GM23338 (cell line): ENCODE results near the gene MRPL48. TPM values are rescaled to one million over a fixed set of nuclear protein-coding genes. Genes with fewer than 3 reads are reported as not detected.

Source experiments
- ATAC-seq: fragments of 200-7000 bp; cut with Tn5 transposase; 3 replicates; pipeline ENCODE4 v1.9.1; 2020
- DNase-seq: peaks from one replicate; pipeline ENCODE4 v3.0.0-alpha.2; 2015; ENCODE audit warnings: low spot score
- H2AFZ ChIP-seq: fragments of 200-600 bp; sonication (generic); 2 replicates; pipeline ENCODE4 v1.8.0; 2016; ENCODE audit warnings: antibody characterized with exemption, mild to moderate bottlenecking, moderate library complexity
- H3F3A ChIP-seq: fragments of 200-600 bp; sonication (generic); replicated peaks from 2 replicates; pipeline ENCODE4 v1.8.0; 2017; ENCODE audit warnings: antibody characterized with exemption, mixed run types, low read depth
- H3K27ac ChIP-seq: fragments of 200-600 bp; sonication (generic); 2 replicates; pipeline ENCODE4 v1.6.1; 2016; ENCODE audit warnings: low read depth
- H3K27me3 ChIP-seq: fragments of 200-600 bp; sonication (generic); 2 replicates; pipeline ENCODE4 v1.8.0; 2016; ENCODE audit warnings: mild to moderate bottlenecking, mixed run types, moderate library complexity; ENCODE audit not compliant: insufficient read depth
- H3K36me3 ChIP-seq: fragments of 200-600 bp; sonication (generic); 2 replicates; pipeline ENCODE4 v1.8.0; 2016; ENCODE audit warnings: mild to moderate bottlenecking; ENCODE audit not compliant: insufficient read depth
- H3K4me1 ChIP-seq: fragments of 200-600 bp; sonication (generic); 2 replicates; pipeline ENCODE4 v1.8.0; 2016; ENCODE audit warnings: mild to moderate bottlenecking, moderate library complexity; ENCODE audit not compliant: insufficient read depth
- H3K4me2 ChIP-seq: fragments of 200-600 bp; sonication (generic); 2 replicates; pipeline ENCODE4 v1.7.1; 2017; ENCODE audit warnings: mixed run types
- H3K4me3 ChIP-seq: fragments of 200-600 bp; sonication (generic); 2 replicates; pipeline ENCODE4 v1.6.1; 2016; ENCODE audit warnings: mixed run types
- H3K79me2 ChIP-seq: fragments of 200-600 bp; sonication (generic); replicated peaks from 2 replicates; pipeline ENCODE4 v1.8.0; 2017; ENCODE audit warnings: mild to moderate bottlenecking; ENCODE audit not compliant: insufficient read depth
- H3K9me2 ChIP-seq: fragments of 200-600 bp; sonication (generic); 2 replicates; pipeline ENCODE4 v1.8.0; 2017; ENCODE audit not compliant: insufficient read depth
- H4K20me1 ChIP-seq: fragments of 200-600 bp; sonication (generic); replicated peaks from 2 replicates; pipeline ENCODE4 v1.8.0; 2017; ENCODE audit warnings: mild to moderate bottlenecking; ENCODE audit not compliant: insufficient read depth
- H3K27ac Mint-ChIP-seq: 2 replicates; pipeline ENCODE4 v1.8.0; 2020; ENCODE audit warnings: inconsistent platforms, mild to moderate bottlenecking, moderate library complexity, mixed read lengths
- H3K27me3 Mint-ChIP-seq: 3 replicates; pipeline ENCODE4 v1.8.0; 2022; ENCODE audit warnings: low read depth, mild to moderate bottlenecking, moderate library complexity, mixed read lengths, inconsistent platforms; ENCODE audit not compliant: insufficient read depth, poor library complexity
- H3K36me3 Mint-ChIP-seq: 3 replicates; pipeline ENCODE4 v1.8.0; 2021; ENCODE audit warnings: low read depth, mild to moderate bottlenecking, inconsistent platforms, moderate library complexity, mixed read lengths
- H3K4me1 Mint-ChIP-seq: 3 replicates; pipeline ENCODE4 v1.8.0; 2020; ENCODE audit warnings: mild to moderate bottlenecking, inconsistent platforms, mixed read lengths
- H3K4me3 Mint-ChIP-seq: 3 replicates; pipeline ENCODE4 v1.8.0; 2021; ENCODE audit warnings: moderate library complexity, mild to moderate bottlenecking, inconsistent platforms, mixed read lengths
- H3K9me3 Mint-ChIP-seq: 3 replicates; pipeline ENCODE4 v1.8.0; 2020; ENCODE audit warnings: moderate library complexity, mild to moderate bottlenecking, inconsistent platforms, mixed read lengths
- CREB1 ChIP-seq: fragments of 250-450 bp; sonication (Bioruptor Pico); IDR thresholded peaks from 2 replicates; pipeline ENCODE4 v1.5.0; 2020; ENCODE audit warnings: low read depth, mild to moderate bottlenecking, moderate library complexity
- EZH2phosphoT487 ChIP-seq: fragments of 200-600 bp; sonication (generic); IDR thresholded peaks from one replicate; pipeline ENCODE4 v1.8.1; 2018; ENCODE audit warnings: antibody characterized with exemption; ENCODE audit not compliant: unreplicated experiment
- JUNB ChIP-seq: IDR thresholded peaks from one replicate; pipeline ENCODE4 v1.6.1; 2016; ENCODE audit warnings: antibody characterized with exemption; ENCODE audit not compliant: unreplicated experiment
- POLR2AphosphoS5 ChIP-seq: IDR thresholded peaks from 2 replicates; pipeline ENCODE4 v1.6.1; 2016; ENCODE audit warnings: antibody characterized with exemption, low read depth
- REST ChIP-seq: IDR thresholded peaks from one replicate; pipeline ENCODE4 v1.6.1; 2018; ENCODE audit warnings: antibody characterized with exemption; ENCODE audit not compliant: unreplicated experiment
- STAT1 ChIP-seq: IDR thresholded peaks from one replicate; pipeline ENCODE4 v1.6.1; 2016; ENCODE audit warnings: antibody characterized with exemption; ENCODE audit not compliant: unreplicated experiment
- ZNF462 ChIP-seq: fragments of 250-450 bp; sonication (Bioruptor Pico); IDR thresholded peaks from 2 replicates; pipeline ENCODE4 v1.5.0; 2020; ENCODE audit warnings: mild to moderate bottlenecking, moderate library complexity
- polyA plus RNA-seq: library from polyadenylated mRNA; unstranded; fragments of >200 nt; fragmentation: Nextera tagmentation; extraction: Ambion mirVana; gene quantifications from 2 replicates; pipeline ENCODE4 v1.2.1, GENCODE V29; 2016
- total RNA-seq: library from RNA; depleted of rRNA; stranded (reverse); fragments of >200 nt; shearing (Covaris generic); gene quantifications from 2 replicates; pipeline ENCODE4 v1.2.3, GENCODE V29; 2014

MRPL48 gene
- total and polyA plus RNA-seq, 2 experiments from 2014 or later: 24.1 to 103 TPM

GRCh38 chr11:73784080-73784634 is 3.5 kb upstream of the MRPL48 start:
- Histone ChIP-seq H2AFZ (no peak overlapping the region), H3F3A (peaks cover 9% of the 10 kb centered on the region; the same call in 1 of the 2 replicates), H3K27ac (peak overlapping the region; percentile 53), H3K27me3 (no peaks in the 10 kb centered on the region), H3K4me1 (peaks cover 9% of the 10 kb centered on the region), H4K20me1 (no peaks in the 10 kb centered on the region), H3K4me3 (no peak overlapping the region), H3K79me2 (peaks cover 7% of the 10 kb centered on the region), H3K4me2 (no peak overlapping the region), H3K36me3 (no peaks in the 10 kb centered on the region), H3K9me2 (no peaks in the 10 kb centered on the region)
- Mint-ChIP-seq H3K9me3 (no peaks in the 10 kb centered on the region), H3K27ac (peak overlapping the region; percentile 87), H3K4me3 (no peak overlapping the region), H3K36me3 (no peaks in the 10 kb centered on the region), H3K4me1 (peaks cover 14% of the 10 kb centered on the region), H3K27me3 (peaks cover 13% of the 10 kb centered on the region)
- TF ChIP-seq JUNB (no peak), REST (no peak), STAT1 (no peak), POLR2AphosphoS5 (no peak), ZNF462 (no peak), CREB1 (CRISPR knock-in tag) (no peak), EZH2phosphoT487 (no peak)
- no peak for ATAC-seq
- peak; percentile 44 for DNase-seq
